Measurements from ENCODE around the gene COMMD1. TPM values are rescaled to one million over a fixed set of nuclear protein-coding genes. Genes with fewer than 3 reads are reported as not detected.

The COMMD1 gene
- total RNA-seq, 1 donor from 2014 or later: 39.7 TPM

DNA sequence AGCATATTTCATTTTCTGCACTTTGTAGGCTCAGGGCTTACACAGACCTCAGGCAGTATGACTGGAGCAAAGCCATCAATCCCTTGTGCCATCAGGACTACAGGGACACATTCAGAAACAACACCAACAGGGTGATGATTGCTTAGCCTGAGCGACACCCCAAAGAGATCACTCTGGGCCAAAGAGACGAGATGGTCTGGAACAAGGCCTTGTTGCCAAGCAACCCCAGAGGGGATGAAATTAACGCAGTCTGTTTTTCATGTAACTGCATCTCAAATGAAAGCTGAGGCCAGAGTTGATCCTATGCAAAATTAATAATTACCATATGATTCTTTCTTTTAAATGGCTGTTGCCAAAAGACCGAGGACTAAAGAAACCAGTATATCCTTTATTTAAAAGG, 270.3 kb downstream of the COMMD1 start:
- Mint-ChIP-seq H3K27me3 (ENCODE audit: unreplicated experiment) (no peaks in the 10 kb centered on the region), H3K36me3 (ENCODE audit: unreplicated experiment) (no peaks in the 10 kb centered on the region), H3K4me1 (ENCODE audit: unreplicated experiment) (peaks cover 9% of the 10 kb centered on the region), H3K27ac (ENCODE audit: unreplicated experiment) (no peak overlapping the region), H3K4me3 (ENCODE audit: unreplicated experiment) (no peak overlapping the region), H3K9me3 (ENCODE audit: unreplicated experiment) (no peaks in the 10 kb centered on the region)
- TF ChIP-seq, protein P1, sequence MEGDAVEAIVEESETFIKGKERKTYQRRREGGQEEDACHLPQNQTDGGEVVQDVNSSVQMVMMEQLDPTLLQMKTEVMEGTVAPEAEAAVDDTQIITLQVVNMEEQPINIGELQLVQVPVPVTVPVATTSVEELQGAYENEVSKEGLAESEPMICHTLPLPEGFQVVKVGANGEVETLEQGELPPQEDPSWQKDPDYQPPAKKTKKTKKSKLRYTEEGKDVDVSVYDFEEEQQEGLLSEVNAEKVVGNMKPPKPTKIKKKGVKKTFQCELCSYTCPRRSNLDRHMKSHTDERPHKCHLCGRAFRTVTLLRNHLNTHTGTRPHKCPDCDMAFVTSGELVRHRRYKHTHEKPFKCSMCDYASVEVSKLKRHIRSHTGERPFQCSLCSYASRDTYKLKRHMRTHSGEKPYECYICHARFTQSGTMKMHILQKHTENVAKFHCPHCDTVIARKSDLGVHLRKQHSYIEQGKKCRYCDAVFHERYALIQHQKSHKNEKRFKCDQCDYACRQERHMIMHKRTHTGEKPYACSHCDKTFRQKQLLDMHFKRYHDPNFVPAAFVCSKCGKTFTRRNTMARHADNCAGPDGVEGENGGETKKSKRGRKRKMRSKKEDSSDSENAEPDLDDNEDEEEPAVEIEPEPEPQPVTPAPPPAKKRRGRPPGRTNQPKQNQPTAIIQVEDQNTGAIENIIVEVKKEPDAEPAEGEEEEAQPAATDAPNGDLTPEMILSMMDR (IDR thresholded peaks at IDR 0.05): no peak
- no peak for DNase-seq (ENCODE audit: extremely low spot score, unreplicated experiment)

DNA sequence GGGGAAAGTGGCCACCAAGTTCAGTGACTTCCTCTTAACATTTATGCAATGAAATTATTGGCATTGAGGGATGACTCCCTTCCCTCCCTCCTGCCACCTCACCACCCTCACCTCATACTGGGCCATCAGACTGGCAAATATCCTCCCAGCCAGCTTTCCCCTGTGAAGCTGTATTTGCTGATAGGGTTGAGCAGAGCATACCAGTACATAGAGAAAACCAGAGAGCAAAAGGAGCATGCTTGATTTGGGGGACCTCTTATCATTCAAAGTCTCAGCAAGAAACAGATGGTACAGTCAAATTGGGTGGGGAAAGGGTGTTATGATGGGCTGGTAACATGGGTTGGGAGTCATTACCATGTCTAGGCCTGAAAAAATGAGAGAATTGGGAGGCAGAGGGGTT, 271.3 kb downstream of the COMMD1 start:
- peak; percentile 7 for DNase-seq (ENCODE audit: extremely low spot score, unreplicated experiment)
- Mint-ChIP-seq H3K4me1 (ENCODE audit: unreplicated experiment) (peaks cover 9% of the 10 kb centered on the region), H3K9me3 (ENCODE audit: unreplicated experiment) (no peaks in the 10 kb centered on the region), H3K27me3 (ENCODE audit: unreplicated experiment) (no peaks in the 10 kb centered on the region), H3K27ac (ENCODE audit: unreplicated experiment) (no peak overlapping the region), H3K4me3 (ENCODE audit: unreplicated experiment) (no peak overlapping the region), H3K36me3 (ENCODE audit: unreplicated experiment) (no peaks in the 10 kb centered on the region)
- TF ChIP-seq, protein P1 (IDR thresholded peaks at IDR 0.05): no peak

DNA sequence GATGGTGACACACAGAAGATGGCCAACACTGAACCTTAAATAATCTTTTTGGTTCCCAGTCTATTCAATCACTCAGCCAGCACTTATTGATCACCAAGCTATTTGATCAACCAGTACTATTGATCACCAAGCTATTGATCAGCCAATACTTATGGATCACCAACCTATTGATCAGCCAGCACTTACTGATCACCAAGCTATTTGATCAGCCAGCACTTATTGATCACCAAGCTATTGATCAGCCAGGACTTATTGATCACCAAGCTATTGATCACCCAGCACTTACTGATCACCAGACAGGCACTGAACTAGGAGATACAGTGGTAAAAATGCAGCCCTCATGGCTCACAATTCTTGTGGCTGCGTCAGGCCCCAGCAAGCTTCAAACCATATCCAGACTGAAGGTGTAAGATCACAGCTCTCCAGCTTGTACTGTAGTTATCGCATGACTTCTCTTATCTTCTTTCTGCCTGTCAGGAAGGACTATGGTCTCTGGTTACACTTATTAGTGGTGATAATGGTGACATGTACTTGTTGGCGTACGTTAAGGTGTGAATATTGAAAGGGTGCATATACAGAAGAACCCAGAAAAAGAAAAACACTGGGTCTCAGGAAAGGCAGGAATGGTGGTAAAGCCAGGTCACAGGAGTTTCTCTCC, 272.0 kb downstream of the COMMD1 start:
- Mint-ChIP-seq H3K9me3 (ENCODE audit: unreplicated experiment) (no peaks in the 10 kb centered on the region), H3K36me3 (ENCODE audit: unreplicated experiment) (no peaks in the 10 kb centered on the region), H3K27me3 (ENCODE audit: unreplicated experiment) (no peaks in the 10 kb centered on the region), H3K27ac (ENCODE audit: unreplicated experiment) (no peak overlapping the region), H3K4me1 (ENCODE audit: unreplicated experiment) (peaks cover 3% of the 10 kb centered on the region), H3K4me3 (ENCODE audit: unreplicated experiment) (no peak overlapping the region)
- TF ChIP-seq, protein P1 (IDR thresholded peaks at IDR 0.05): no peak
- DNase-seq (ENCODE audit: extremely low spot score, unreplicated experiment): no peak

DNA sequence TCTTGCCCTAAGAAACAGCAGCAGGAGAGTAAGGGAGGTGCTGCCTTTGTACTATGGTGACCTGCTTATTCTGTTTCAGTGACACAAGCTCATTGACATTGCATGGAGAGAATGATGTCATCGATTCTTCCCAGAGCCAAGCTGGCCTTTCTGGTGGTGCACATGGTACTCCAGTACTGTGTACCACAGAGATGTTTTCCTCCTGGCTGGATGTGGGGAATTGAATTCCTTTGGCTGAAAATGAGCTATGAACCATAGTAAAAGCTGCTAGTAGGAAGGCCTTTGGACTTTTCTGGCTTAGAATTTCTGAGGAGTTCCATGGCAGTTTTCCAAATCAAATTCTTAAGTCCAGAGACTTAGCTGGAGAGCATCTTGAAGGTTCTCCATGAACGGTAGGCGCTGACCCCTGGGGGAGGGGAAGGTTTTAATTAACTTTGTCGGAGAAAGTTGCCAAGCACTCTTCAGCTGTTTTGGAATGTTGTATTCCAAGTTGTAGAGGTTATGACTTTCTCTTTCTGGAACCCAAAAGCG, 273.3 kb downstream of the COMMD1 start:
- H3K36me3 Mint-ChIP-seq (ENCODE audit: unreplicated experiment): no peaks in the 10 kb centered on the region
- TF ChIP-seq, protein P1 (IDR thresholded peaks at IDR 0.05): no peak
- peak; percentile 4 for DNase-seq (ENCODE audit: extremely low spot score, unreplicated experiment)
- H3K27me3 Mint-ChIP-seq (ENCODE audit: unreplicated experiment): no peaks in the 10 kb centered on the region
- no peaks in the 10 kb centered on the region for H3K4me1 Mint-ChIP-seq (ENCODE audit: unreplicated experiment)
- no peak overlapping the region for H3K4me3 Mint-ChIP-seq (ENCODE audit: unreplicated experiment)
- H3K27ac Mint-ChIP-seq (ENCODE audit: unreplicated experiment): no peak overlapping the region
- H3K9me3 Mint-ChIP-seq (ENCODE audit: unreplicated experiment): no peaks in the 10 kb centered on the region

DNA sequence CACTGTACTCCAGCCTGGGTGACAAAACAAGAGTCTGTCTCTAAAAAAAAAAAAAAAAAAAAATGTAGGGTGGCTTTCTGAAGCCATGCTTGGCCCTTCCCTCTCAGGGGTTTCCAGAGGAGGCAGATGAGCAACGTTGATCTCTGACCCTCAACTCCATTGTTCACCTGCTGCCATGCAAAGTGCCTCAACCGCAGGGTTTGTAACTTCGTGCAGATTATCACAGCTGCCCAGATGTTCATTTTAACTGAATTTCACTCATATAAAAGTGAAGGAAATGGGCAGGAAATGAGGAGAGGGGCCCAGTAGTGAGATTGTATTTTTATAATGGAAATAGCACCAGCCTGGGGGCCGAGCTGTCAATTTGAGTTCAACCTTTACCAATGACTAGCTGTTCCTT, 275.5 kb downstream of the COMMD1 start:
- DNase-seq (ENCODE audit: extremely low spot score, unreplicated experiment): no peak
- Mint-ChIP-seq H3K4me3 (ENCODE audit: unreplicated experiment) (no peak overlapping the region), H3K27ac (ENCODE audit: unreplicated experiment) (no peak overlapping the region), H3K4me1 (ENCODE audit: unreplicated experiment) (no peaks in the 10 kb centered on the region), H3K36me3 (ENCODE audit: unreplicated experiment) (no peaks in the 10 kb centered on the region), H3K27me3 (ENCODE audit: unreplicated experiment) (no peaks in the 10 kb centered on the region), H3K9me3 (ENCODE audit: unreplicated experiment) (no peaks in the 10 kb centered on the region)
- TF ChIP-seq, protein P1 (IDR thresholded peaks at IDR 0.05): no peak

Data from osteocyte (in vitro differentiated cells).